H1 (cell line): ENCODE measurements around the gene GALK1. TPM values are rescaled to one million over a fixed set of nuclear protein-coding genes. Genes with fewer than 3 reads are reported as not detected.

Experiments
- CTCF ChIA-PET: fragments of 300-600 bp; sonication (Branson Sonifier 250); formaldehyde crosslinking; loops from one replicate; lab custom pipeline; 2021; ENCODE audit not compliant: partially characterized antibody; lab: Charles Lee
- POLR2A ChIA-PET: fragments of 300-600 bp; sonication (Branson Sonifier 250); formaldehyde crosslinking; loops from one replicate; lab custom pipeline; 2021; ENCODE audit warnings: inconsistent platforms; ENCODE audit not compliant: partially characterized antibody; lab: Charles Lee
- DNase-seq, 2 experiments: peaks; one replicate each; pipeline versions ENCODE4 v3.0.0 to v3.0.0-alpha.2; 2010 to 2022; ENCODE audit warnings: low spot score in 2 of 2, low read depth in 1 of 2, mixed read lengths in 1 of 2
- FAIRE-seq: peaks from 2 replicates; lab custom pipeline; 2011; peaks lifted over from hg19 to GRCh38; lab: Jason Lieb, UNC
- H2AFZ ChIP-seq: 2 replicates; pipeline ENCODE4 v1.8.1; 2012; ENCODE audit warnings: low read length, inconsistent platforms
- H2AK5ac ChIP-seq: 2 replicates; pipeline ENCODE4 v1.6.1; 2013; ENCODE audit warnings: low read depth, low read length
- H2BK120ac ChIP-seq: replicated peaks from 2 replicates; pipeline ENCODE3; 2013; ENCODE audit warnings: low read depth, low read length, inconsistent platforms
- H2BK12ac ChIP-seq: 2 replicates; pipeline ENCODE4 v1.6.1; 2013; ENCODE audit warnings: low read depth, low read length
- H2BK15ac ChIP-seq: 2 replicates; pipeline ENCODE4 v1.6.1; 2013; ENCODE audit warnings: low read length
- H2BK20ac ChIP-seq: 2 replicates; pipeline ENCODE4 v1.6.1; 2013; ENCODE audit warnings: low read length
- H2BK5ac ChIP-seq: 2 replicates; pipeline ENCODE4 v1.6.1; 2013; ENCODE audit warnings: low read depth, low read length
- H3K14ac ChIP-seq: 2 replicates; pipeline ENCODE4 v1.6.1; 2013; ENCODE audit warnings: inconsistent platforms; ENCODE audit not compliant: insufficient read length
- H3K18ac ChIP-seq: 2 replicates; pipeline ENCODE4 v1.6.1; 2013; ENCODE audit warnings: low read length; ENCODE audit errors: extremely low read depth
- H3K23ac ChIP-seq: 2 replicates; pipeline ENCODE4 v1.6.1; 2013; ENCODE audit warnings: inconsistent platforms; ENCODE audit not compliant: insufficient read length
- H3K23me2 ChIP-seq: 2 replicates; pipeline ENCODE4 v1.6.1; 2013; ENCODE audit warnings: low read depth, low read length
- H3K27ac ChIP-seq: 2 replicates; pipeline ENCODE4 v1.6.1; 2011; ENCODE audit warnings: low read depth, low read length, inconsistent platforms
- H3K27me3 ChIP-seq, 4 experiments: replicated peaks in 1 of 4; 1 replicate in 1 of 4; 2 replicates in 3 of 4; pipeline versions ENCODE4 v1.6.1 to v1.8.1; 2011 to 2013; ENCODE audit warnings: low read length in 3 of 4, mild to moderate bottlenecking in 3 of 4, inconsistent platforms in 2 of 4, mixed read lengths in 2 of 4, moderate library complexity in 1 of 4; ENCODE audit not compliant: control insufficient read depth in 3 of 4, insufficient read depth in 3 of 4; ENCODE audit errors: extremely low read depth in 1 of 4
- H3K36me3 ChIP-seq, 4 experiments: 2 replicates each; pipeline versions ENCODE4 v1.6.1 to v1.8.1; 2011 to 2013; ENCODE audit warnings: mild to moderate bottlenecking in 4 of 4, low read length in 3 of 4, moderate library complexity in 2 of 4, control low read depth in 1 of 4, inconsistent platforms in 1 of 4; ENCODE audit not compliant: insufficient read depth in 4 of 4, control insufficient read depth in 2 of 4
- H3K4ac ChIP-seq: replicated peaks from 2 replicates; pipeline ENCODE3; 2013; ENCODE audit warnings: low read length, low read depth, mixed read lengths, inconsistent platforms; ENCODE audit not compliant: insufficient read length
- H3K4me1 ChIP-seq, 4 experiments: replicated peaks in 1 of 4; 1 replicate in 1 of 4; 2 replicates in 3 of 4; pipeline versions ENCODE4 v1.6.1 to v1.8.1; 2011 to 2013; ENCODE audit warnings: low read length in 3 of 4, inconsistent platforms in 2 of 4, mixed read lengths in 1 of 4; ENCODE audit not compliant: insufficient read depth in 4 of 4, control insufficient read depth in 3 of 4
- H3K4me2 ChIP-seq, 2 experiments: 2 replicates each; pipeline versions ENCODE4 v1.6.1 to v1.8.1; 2011 to 2013; ENCODE audit warnings: low read depth in 2 of 2, low read length in 2 of 2, control low read depth in 1 of 2, inconsistent platforms in 1 of 2, mild to moderate bottlenecking in 1 of 2; ENCODE audit not compliant: insufficient read depth in 1 of 2
- H3K4me3 ChIP-seq, 4 experiments: fragments of 200-600, 300-600 bp in 1 of 4; sonication (generic), shearing (Covaris generic), sonication (Bioruptor Twin) in 1 of 4; 2 replicates each; pipeline versions ENCODE4 v1.5.1 to v1.8.1; 2011 to 2016; ENCODE audit warnings: low read length in 4 of 4, low read depth in 3 of 4, control low read depth in 2 of 4, inconsistent platforms in 2 of 4, mild to moderate bottlenecking in 2 of 4, mixed read lengths in 1 of 4, moderate library complexity in 1 of 4; ENCODE audit not compliant: insufficient read depth in 2 of 4; ENCODE audit errors: extremely low read depth in 1 of 4
- H3K56ac ChIP-seq: replicated peaks from 2 replicates; pipeline ENCODE3; 2013; ENCODE audit warnings: low read depth, mild to moderate bottlenecking, mixed read lengths, low read length, inconsistent platforms; ENCODE audit not compliant: insufficient read length
- H3K79me1 ChIP-seq: 2 replicates; pipeline ENCODE4 v1.6.1; 2013; ENCODE audit warnings: low read depth, low read length, control low read depth
- H3K79me2 ChIP-seq, 2 experiments: 2 replicates each; pipeline versions ENCODE4 v1.6.1 to v1.8.1; 2012 to 2013; ENCODE audit warnings: low read length in 2 of 2, mild to moderate bottlenecking in 2 of 2, inconsistent platforms in 1 of 2; ENCODE audit not compliant: insufficient read depth in 2 of 2, control insufficient read depth in 1 of 2
- H3K9ac ChIP-seq, 4 experiments: replicated peaks in 1 of 4; 1 replicate in 1 of 4; 2 replicates in 3 of 4; pipeline versions ENCODE4 v1.6.1 to v1.8.1; 2011 to 2013; ENCODE audit warnings: low read depth in 3 of 4, low read length in 3 of 4, control low read depth in 2 of 4, mild to moderate bottlenecking in 2 of 4, moderate library complexity in 2 of 4, inconsistent platforms in 1 of 4; ENCODE audit errors: extremely low read depth in 1 of 4
- H3K9me3 ChIP-seq, 2 experiments: 2 replicates each; pipeline versions ENCODE4 v1.6.1 to v1.8.1; 2012 to 2013; ENCODE audit warnings: mild to moderate bottlenecking in 2 of 2, moderate library complexity in 2 of 2, control low read depth in 1 of 2, inconsistent platforms in 1 of 2, low read depth in 1 of 2, low read length in 1 of 2, mixed read lengths in 1 of 2; ENCODE audit not compliant: insufficient read depth in 2 of 2
- H4K20me1 ChIP-seq, 2 experiments: replicated peaks in 1 of 2; 2 replicates each; pipeline versions ENCODE3 to v1.8.1; 2011 to 2013; ENCODE audit warnings: inconsistent platforms in 2 of 2, low read length in 2 of 2, mild to moderate bottlenecking in 1 of 2; ENCODE audit not compliant: insufficient read depth in 2 of 2, control insufficient read depth in 1 of 2
- H4K5ac ChIP-seq: 2 replicates; pipeline ENCODE4 v1.6.1; 2013; ENCODE audit warnings: low read length, low read depth, mixed read lengths, inconsistent platforms; ENCODE audit not compliant: insufficient read length
- H4K8ac ChIP-seq: 2 replicates; pipeline ENCODE4 v1.8.0; 2013; ENCODE audit warnings: mild to moderate bottlenecking, moderate library complexity, low read length, inconsistent platforms; ENCODE audit not compliant: insufficient read depth; ENCODE audit errors: extremely low read depth
- H4K91ac ChIP-seq: replicated peaks from 2 replicates; pipeline ENCODE3; 2013; ENCODE audit warnings: low read length, mixed read lengths, inconsistent platforms; ENCODE audit not compliant: insufficient read length
- ASH2L ChIP-seq: fragments of 200-600, 300-600 bp; sonication (generic); IDR thresholded peaks from one replicate; pipeline ENCODE4 v1.7.1; 2017; ENCODE audit warnings: low read length
- EP300 ChIP-seq, 2 experiments: IDR thresholded peaks; 1 replicate in 1 of 2; 2 replicates in 1 of 2; pipeline ENCODE4 v1.6.1; 2011 to 2012; ENCODE audit warnings: low read depth in 2 of 2, low read length in 2 of 2, mild to moderate bottlenecking in 2 of 2, borderline replicate concordance in 1 of 2, inconsistent platforms in 1 of 2, moderate library complexity in 1 of 2
- EZH2 ChIP-seq: fragments of 200-600 bp; sonication (generic); IDR thresholded peaks from 2 replicates; pipeline ENCODE4 v1.7.1; 2012; ENCODE audit warnings: low read depth, mild to moderate bottlenecking, moderate library complexity, low read length, inconsistent platforms; ENCODE audit not compliant: severe bottlenecking
- JUND ChIP-seq: IDR thresholded peaks from 2 replicates; pipeline ENCODE4 v1.6.1; 2011; ENCODE audit warnings: mild to moderate bottlenecking, improper control_type of control experiment, low read length
- NANOG ChIP-seq: IDR thresholded peaks from 2 replicates; pipeline ENCODE4 v1.6.1; 2011; ENCODE audit warnings: low read length, low read depth, mild to moderate bottlenecking, inconsistent platforms; ENCODE audit not compliant: insufficient read depth, poor library complexity, severe bottlenecking
- POLR2A ChIP-seq, 2 experiments: IDR thresholded peaks; 1 replicate in 1 of 2; 2 replicates in 1 of 2; pipeline ENCODE4 v1.6.1; 2011; ENCODE audit warnings: low read depth in 2 of 2, low read length in 2 of 2, mild to moderate bottlenecking in 2 of 2; ENCODE audit errors: control extremely low read depth in 1 of 2
- RAD21 ChIP-seq, 2 experiments: IDR thresholded peaks in 1 of 2; conservative IDR thresholded peaks in 1 of 2; 2 replicates each; pipeline ENCODE4 v1.6.1; 2011; ENCODE audit warnings: low read depth in 2 of 2, low read length in 2 of 2, improper control_type of control experiment in 1 of 2, inconsistent platforms in 1 of 2, mild to moderate bottlenecking in 1 of 2, moderate library complexity in 1 of 2
- SIN3A ChIP-seq, 2 experiments: IDR thresholded peaks in 1 of 2; conservative IDR thresholded peaks in 1 of 2; 2 replicates each; pipeline ENCODE4 v1.6.1; 2011 to 2012; ENCODE audit warnings: low read length in 2 of 2, improper control_type of control experiment in 1 of 2, low read depth in 1 of 2, mild to moderate bottlenecking in 1 of 2
- SP1 ChIP-seq: IDR thresholded peaks from 2 replicates; pipeline ENCODE4 v1.6.1; 2011; ENCODE audit warnings: low read depth, low read length
- TAF1 ChIP-seq: IDR thresholded peaks from 2 replicates; pipeline ENCODE4 v1.6.1; 2011; ENCODE audit warnings: mild to moderate bottlenecking, low read depth, low read length
- TAF7 ChIP-seq: optimal IDR thresholded peaks from 2 replicates; pipeline ENCODE3; 2011; ENCODE audit warnings: low read depth, mild to moderate bottlenecking, inconsistent platforms, low read length, moderate library complexity, borderline replicate concordance
- USF2 ChIP-seq: IDR thresholded peaks from 2 replicates; pipeline ENCODE4 v1.6.1; 2011; ENCODE audit warnings: low read length, improper control_type of control experiment
- WGBS, 2 experiments: shearing (Covaris generic) in 1 of 2; methylation state at CpG; one replicate each; pipeline versions ENCODE4 v1.1.6 to v1.1.7; 2013 to 2015; ENCODE audit warnings: low lambda C conversion rate in 2 of 2, mixed read lengths in 2 of 2, inconsistent platforms in 1 of 2, low coverage in 1 of 2, missing lambda C conversion rate in 1 of 2; ENCODE audit not compliant: insufficient replicate concordance in 2 of 2, insufficient coverage in 1 of 2, insufficient read length in 1 of 2; ENCODE audit errors: extremely low coverage in 1 of 2, missing lambda C conversion rate in 1 of 2; 5-methylcytosine and 5-hydroxymethylcytosine counted together
- polyA plus RNA-seq, 7 experiments: library from polyadenylated mRNA; depleted of rRNA in 3 of 7; stranded (reverse) in 5 of 7; unstranded in 2 of 7; fragments of >200 nt in 5 of 7; fragments of 200-250 nt in 2 of 7; gene quantifications; 1 replicate in 5 of 7; 2 replicates in 1 of 7; 4 replicates in 1 of 7; pipeline versions ENCODE4 v1.2.1 to v1.2.3, GENCODE V29; 2011 to 2013; ENCODE audit warnings: missing spikeins in 2 of 7, mixed read lengths in 2 of 7
- total RNA-seq: library from RNA; stranded (reverse); fragmentation: NEBNext Ultra II Directional; extraction: Animal tissue kit (Norgen Biotek cat#: 25700); gene quantifications from 2 replicates; pipeline ENCODE4 v1.2.1, GENCODE V29; 2021

Gene GALK1
- total and polyA plus RNA-seq, 2 of the 8 experiments (the other 6 are each of a cell fraction or from before 2014, with no cell fraction given), result 34.1 to 47.9 TPM

DNA sequence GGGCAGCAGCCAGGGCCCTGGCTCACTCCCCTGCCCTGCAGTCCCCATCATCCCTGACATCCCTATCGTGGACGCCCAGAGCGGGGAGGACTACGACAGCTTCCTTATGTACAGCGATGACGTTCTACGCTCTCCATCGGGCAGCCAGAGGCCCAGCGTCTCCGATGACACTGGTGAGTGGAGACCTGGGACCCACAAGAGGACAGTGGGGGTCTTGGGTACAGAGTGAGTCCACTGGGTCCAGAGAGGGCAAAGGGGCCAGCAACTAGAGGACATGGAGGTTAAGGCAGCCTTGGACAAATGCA lies 12.6 kb downstream of the GALK1 start:
- Histone ChIP-seq H3K79me1 (no peaks in the 10 kb centered on the region), H2AK5ac (0 out of 2 replicates have a peak overlapping the region, but pooled peaks have one; percentile 69), H3K4me2 (no peak overlapping the region), H3K9me3 (no peaks in the 10 kb centered on the region), H2AFZ (no peak overlapping the region), H2BK5ac (no peak overlapping the region), H3K27ac (no peak overlapping the region), H3K14ac (no peak overlapping the region), H3K4ac (no peak overlapping the region), H3K9ac (no peak overlapping the region), H3K56ac (no peak overlapping the region), H3K36me3 (no peaks in the 10 kb centered on the region), H3K23ac (no peak overlapping the region), H3K4me1 (peaks cover 0 to 5% (median 3%) of the 10 kb centered on the region in 4 experiments; a peak in 4 of 7 replicates), H4K5ac (no peak overlapping the region), H2BK12ac (no peak overlapping the region), H4K8ac (peak overlapping the region; percentile 69; the same call in 1 of the 2 replicates), H3K18ac (no peak overlapping the region), H4K91ac (no peak overlapping the region), H3K79me2 (no peaks in the 10 kb centered on the region), H3K23me2 (no peaks in the 10 kb centered on the region; the same call in 1 of the 2 replicates), H2BK120ac (no peak overlapping the region), H4K20me1 (peaks cover 0 to 5% of the 10 kb centered on the region in 2 experiments), H2BK15ac (no peak overlapping the region), H3K4me3 (no peak overlapping the region), H3K27me3 (peaks cover 0 to 2% (median 0%) of the 10 kb centered on the region in 4 experiments; a peak in 1 of 7 replicates), H2BK20ac (no peak overlapping the region)
- FAIRE-seq (no peak), DNase-seq (no peak)
- 95% methylated on average over 10 of the region's 10 CpGs; no CpG with 5 or more reads in 1 of the 2 experiments for WGBS, 2 experiments
- ChIA-PET CTCF (interaction anchor here (0.8 to 19.5 kb wide), 15 partner anchors 9 to 137 kb away, joined by 3 to 359 read pairs (median 6); partner anchors contain the start of genes GALK1, SMIM5 and UNK), POLR2A (interaction anchor here (1.3 to 15.1 kb wide), 5 partner anchors 11 to 121 kb away, joined by 3 to 425 read pairs (median 6); partner anchors contain the start of gene GALK1)
- no peak for TF ChIP-seq JUND
- no peak for TF ChIP-seq TAF1
- TF ChIP-seq NANOG, result no peak
- TF ChIP-seq USF2, result no peak
- no peak for TF ChIP-seq ASH2L
- no peak for TF ChIP-seq POLR2A (IDR thresholded peaks at IDR 0.05; ENCODE audit: control extremely low read depth in 1 of 2, low read depth in 2 of 2, low read length in 2 of 2)
- no peak for TF ChIP-seq EZH2
- no peak for TF ChIP-seq TAF7
- TF ChIP-seq RAD21 (IDR thresholded peaks at IDR 0.05 in 1 of 2, conservative IDR thresholded peaks at IDR 0.05 in 1 of 2; ENCODE audit: low read depth in 2 of 2, low read length in 2 of 2), result no peak
- no peak for TF ChIP-seq EP300 (IDR thresholded peaks at IDR 0.05; ENCODE audit: borderline replicate concordance in 1 of 2, low read depth in 2 of 2, low read length in 2 of 2)
- no peak for TF ChIP-seq SP1
- TF ChIP-seq SIN3A (conservative IDR thresholded peaks at IDR 0.05 in 1 of 2, IDR thresholded peaks at IDR 0.05 in 1 of 2; ENCODE audit: low read depth in 1 of 2, low read length in 2 of 2), result no peak
